HPDE6-E6E7 (cell line): ENCODE measurements around the gene TNPO3.

Experiments used
- DNase-seq: peaks from one replicate; pipeline ENCODE4 v3.0.0; 2011; ENCODE audit warnings: missing footprints; ENCODE audit errors: extremely low spot score

Gene TNPO3

DNA sequence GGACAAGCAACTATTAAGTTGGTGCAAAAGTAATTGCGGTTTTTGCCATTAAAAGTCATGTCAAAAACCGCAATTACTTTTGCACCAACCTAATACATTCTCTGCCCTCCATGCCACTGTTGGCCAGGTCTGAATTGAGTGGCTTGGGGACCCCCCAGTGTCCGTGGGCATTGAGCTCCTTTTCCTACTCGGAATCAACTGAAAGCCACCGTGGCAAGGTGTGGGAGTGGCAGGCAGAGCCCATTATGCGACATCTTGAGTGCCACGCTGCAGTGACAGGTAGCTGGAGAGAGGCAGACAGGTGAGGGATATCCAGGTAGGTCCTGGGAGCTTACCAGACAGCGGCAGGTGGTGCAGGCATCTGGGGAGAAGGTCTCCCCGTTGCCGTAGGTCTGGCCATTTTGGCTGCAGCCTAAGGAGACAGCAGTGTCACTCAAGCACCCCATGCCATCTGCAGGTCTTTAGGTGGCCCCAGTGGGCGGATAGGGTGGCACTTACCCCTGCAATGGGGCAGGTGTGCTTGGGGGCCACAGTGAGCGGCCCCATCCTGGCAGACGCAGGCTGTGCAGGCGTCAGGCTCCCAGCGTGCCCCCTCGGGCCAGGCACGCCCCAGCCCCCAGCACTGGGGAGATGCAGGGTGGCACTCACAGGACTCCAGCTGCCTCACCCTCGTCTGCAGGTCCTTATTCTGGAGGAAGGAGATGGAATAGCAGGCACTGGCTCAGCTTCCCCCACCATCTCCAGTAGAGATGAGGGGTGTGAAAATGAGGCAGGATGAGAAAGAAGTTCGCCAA lies 147.9 kb downstream of the TNPO3 start:
- no peak for DNase-seq

DNA sequence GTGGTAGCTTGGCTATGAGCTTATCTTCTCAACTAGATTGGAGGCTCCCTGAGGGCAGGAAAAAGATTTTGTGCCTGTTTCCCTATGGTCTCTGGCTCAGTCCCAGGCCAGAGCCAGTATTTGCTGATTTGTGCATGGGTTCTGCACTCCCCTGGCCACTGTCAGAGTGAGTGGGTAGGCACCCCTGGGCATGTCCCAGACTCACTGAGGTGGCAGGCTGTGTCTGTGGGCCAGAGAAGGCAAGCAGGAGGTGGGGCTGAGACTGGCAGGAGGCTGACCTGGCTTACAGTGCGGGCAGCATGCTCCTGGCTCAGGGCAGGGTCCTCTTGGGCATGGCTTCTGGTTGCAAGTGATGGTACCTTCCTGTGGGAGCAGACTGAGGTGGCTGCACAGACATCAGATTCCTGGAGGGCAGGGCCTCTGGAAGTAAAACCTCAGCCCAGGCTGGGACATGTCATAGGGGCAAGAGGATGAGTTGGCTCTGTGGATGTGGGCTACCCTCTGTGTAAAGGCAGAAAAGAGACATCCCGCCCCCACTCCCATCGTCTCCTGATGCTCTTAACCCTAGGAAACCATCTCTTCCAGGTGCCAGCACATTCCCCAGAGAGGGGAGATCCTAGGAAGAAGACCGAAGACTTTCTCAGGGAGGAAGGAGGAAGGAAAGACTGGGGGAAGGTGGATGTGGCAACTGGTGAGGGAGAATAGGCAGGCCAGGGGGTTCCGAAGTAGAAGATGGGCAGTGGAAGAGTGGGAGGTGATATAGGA lies 148.7 kb downstream of the TNPO3 start:
- no peak for DNase-seq

DNA sequence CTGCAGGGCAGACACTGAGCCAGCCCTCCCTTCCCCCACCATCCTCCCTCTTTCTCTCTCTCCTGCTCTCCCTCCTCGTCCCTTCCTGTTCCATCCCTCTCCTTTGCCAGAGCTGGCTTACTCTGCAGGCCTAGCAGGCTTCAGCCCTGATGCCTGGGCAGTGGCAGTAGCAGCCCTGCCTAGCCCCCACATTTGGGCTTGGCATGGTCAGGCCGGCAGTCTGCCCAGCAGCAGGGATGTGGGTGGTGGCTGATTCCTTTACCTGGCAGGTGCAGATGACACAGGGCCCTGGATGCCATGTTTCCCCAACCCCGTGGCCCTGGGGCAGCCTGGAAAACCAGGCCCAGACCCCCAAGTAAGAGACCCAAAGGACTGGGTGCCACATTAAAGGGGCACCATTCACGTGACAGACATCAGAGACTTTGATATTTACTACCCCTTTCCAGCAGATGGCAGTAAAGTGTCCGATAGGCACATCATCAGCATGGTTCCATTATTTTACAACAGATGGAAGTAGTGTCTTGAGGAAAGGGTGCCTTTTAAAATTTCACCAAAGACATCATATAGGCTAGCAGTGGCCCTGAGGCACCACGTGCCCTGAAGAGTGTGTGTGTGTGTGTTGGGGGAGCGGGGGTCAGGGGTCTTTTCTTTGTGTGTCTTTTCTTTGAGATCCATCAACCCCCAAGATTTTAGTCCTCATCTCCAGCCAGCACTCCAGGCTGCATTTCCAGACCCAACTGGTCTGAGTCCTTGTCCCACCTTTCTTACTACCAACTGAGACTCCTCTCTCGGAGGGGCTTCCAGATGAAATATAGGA lies 150.3 kb downstream of the TNPO3 start:
- no peak for DNase-seq
